Neutrophil (primary cell): Measurements from ENCODE around the gene CA9.

Experiments
- H3K27ac ChIP-seq: fragments of 200-600 bp; sonication (generic); 2 replicates; pipeline ENCODE4 v1.5.1; 2016; ENCODE audit warnings: mild to moderate bottlenecking, moderate library complexity
- H3K27me3 ChIP-seq: fragments of 200-600 bp; sonication (generic); 2 replicates; pipeline ENCODE4 v1.6.0; 2016; ENCODE audit warnings: mild to moderate bottlenecking
- H3K36me3 ChIP-seq: fragments of 200-600 bp; sonication (generic); 2 replicates; pipeline ENCODE4 v1.5.1; 2017
- H3K4me1 ChIP-seq, 2 experiments: fragments of 200-600 bp in 1 of 2; sonication (generic) in 1 of 2; 1 replicate in 1 of 2; 2 replicates in 1 of 2; pipeline versions ENCODE4 v1.5.1 to v1.6.1; 2013 to 2016; ENCODE audit warnings: low read depth in 1 of 2, low read length in 1 of 2, mild to moderate bottlenecking in 1 of 2, moderate library complexity in 1 of 2; ENCODE audit not compliant: control insufficient read depth in 1 of 2, insufficient read depth in 1 of 2
- H3K4me3 ChIP-seq, 2 experiments: fragments of 200-600 bp in 1 of 2; sonication (generic) in 1 of 2; 1 replicate in 1 of 2; 2 replicates in 1 of 2; pipeline ENCODE4 v1.5.1; 2013 to 2016; ENCODE audit warnings: low read depth in 1 of 2, low read length in 1 of 2, mild to moderate bottlenecking in 1 of 2, moderate library complexity in 1 of 2
- H3K9me3 ChIP-seq: fragments of 200-600 bp; sonication (generic); 2 replicates; pipeline ENCODE4 v1.5.1; 2016
- TF ChIP-seq, protein P1 (sequence below): fragments of 200-600 bp; sonication (generic); IDR thresholded peaks from 2 replicates; pipeline ENCODE4 v1.5.1; 2016; ENCODE audit warnings: antibody characterized with exemption

CA9 gene

DNA sequence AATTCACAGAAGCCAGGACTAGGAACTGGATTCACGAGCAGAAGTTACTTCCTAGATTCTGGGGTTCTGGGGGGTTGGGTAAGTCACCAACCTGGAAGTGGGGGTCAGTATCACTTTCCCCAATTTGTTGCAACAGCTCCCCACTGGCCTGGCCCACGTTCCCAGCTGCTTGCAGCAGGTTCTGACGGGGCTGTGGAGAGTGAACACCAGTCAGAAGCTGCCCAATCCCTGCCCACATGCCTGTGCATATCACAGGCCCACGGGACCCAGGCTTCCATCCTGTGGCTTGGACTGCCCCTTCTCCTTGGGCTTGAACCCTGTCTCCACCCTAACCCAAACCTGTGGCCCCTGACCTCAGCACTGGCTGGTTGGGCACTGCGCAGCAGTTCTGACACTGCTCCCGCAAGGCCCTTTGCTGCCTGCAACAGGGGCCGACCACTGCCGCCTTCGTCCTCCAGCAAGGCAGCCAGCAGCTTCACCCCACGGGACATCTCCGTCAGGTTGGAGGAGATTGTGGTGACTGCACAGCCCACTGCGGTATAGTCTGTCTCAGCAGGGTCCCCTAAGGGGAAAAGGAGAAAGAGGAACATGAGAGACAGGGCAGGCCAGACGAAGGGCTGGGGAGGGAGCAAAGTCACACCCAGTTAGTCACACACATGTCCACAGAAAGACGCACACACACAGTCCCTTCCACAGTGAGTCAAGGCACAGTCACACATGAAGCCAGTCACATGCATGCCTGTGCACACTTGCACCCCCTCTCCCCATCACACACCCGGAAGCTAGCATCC, 45.2 kb downstream of the CA9 start:
- Histone ChIP-seq H3K27ac (no peak overlapping the region), H3K4me1 (no peaks in the 10 kb centered on the region), H3K36me3 (peaks cover 100% of the 10 kb centered on the region), H3K9me3 (peaks cover 6% of the 10 kb centered on the region), H3K4me3 (no peak overlapping the region), H3K27me3 (no peaks in the 10 kb centered on the region)
- TF ChIP-seq, protein P1, sequence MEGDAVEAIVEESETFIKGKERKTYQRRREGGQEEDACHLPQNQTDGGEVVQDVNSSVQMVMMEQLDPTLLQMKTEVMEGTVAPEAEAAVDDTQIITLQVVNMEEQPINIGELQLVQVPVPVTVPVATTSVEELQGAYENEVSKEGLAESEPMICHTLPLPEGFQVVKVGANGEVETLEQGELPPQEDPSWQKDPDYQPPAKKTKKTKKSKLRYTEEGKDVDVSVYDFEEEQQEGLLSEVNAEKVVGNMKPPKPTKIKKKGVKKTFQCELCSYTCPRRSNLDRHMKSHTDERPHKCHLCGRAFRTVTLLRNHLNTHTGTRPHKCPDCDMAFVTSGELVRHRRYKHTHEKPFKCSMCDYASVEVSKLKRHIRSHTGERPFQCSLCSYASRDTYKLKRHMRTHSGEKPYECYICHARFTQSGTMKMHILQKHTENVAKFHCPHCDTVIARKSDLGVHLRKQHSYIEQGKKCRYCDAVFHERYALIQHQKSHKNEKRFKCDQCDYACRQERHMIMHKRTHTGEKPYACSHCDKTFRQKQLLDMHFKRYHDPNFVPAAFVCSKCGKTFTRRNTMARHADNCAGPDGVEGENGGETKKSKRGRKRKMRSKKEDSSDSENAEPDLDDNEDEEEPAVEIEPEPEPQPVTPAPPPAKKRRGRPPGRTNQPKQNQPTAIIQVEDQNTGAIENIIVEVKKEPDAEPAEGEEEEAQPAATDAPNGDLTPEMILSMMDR, result no peak

DNA sequence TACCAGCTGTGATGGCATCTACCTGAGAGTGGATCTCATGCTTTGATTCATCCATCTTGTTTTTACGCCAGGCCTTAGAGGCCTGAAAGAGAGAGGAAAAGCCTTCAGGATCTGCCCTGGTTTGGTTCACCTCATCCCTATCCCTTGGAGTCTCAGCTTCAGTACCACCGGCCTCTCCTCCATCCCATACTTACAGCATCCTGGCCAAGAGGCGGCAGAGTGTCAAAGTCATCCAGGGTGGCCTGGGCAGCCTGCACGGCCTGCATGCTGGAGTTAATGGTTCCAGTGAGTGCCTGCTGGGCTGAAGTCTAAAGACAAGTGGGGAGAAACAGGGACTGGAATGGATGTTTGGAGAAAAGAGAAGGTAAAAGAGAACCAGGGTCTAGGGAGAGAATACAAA, 45.8 kb downstream of the CA9 start:
- Histone ChIP-seq H3K4me1 (no peaks in the 10 kb centered on the region), H3K9me3 (peaks cover 6% of the 10 kb centered on the region), H3K27me3 (no peaks in the 10 kb centered on the region), H3K27ac (no peak overlapping the region), H3K4me3 (no peak overlapping the region), H3K36me3 (peaks cover 100% of the 10 kb centered on the region)
- TF ChIP-seq, protein P1, result no peak

DNA sequence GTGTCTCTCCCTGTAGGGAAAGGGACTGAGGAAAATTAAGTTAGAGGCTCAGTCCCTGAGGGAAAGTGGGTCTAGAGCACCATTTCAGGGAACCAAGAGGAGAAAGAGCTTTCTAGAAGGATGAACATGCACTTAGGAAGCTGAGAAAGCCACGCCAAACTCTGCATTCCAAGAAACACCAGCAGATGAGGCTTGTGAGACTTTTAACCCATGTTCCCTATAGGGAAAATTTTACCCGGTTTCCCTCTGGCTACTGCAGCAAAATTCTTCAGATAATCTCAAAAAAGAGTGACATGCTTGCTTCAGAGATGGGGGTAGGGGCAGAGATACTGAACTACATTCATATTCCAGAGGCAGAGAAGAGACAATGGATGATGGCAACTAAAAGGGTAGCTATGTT, 49.7 kb downstream of the CA9 start:
- Histone ChIP-seq H3K27ac (no peak overlapping the region), H3K27me3 (no peaks in the 10 kb centered on the region), H3K9me3 (no peaks in the 10 kb centered on the region), H3K4me3 (no peak overlapping the region), H3K4me1 (peaks cover 18 to 20% of the 10 kb centered on the region in 2 experiments), H3K36me3 (peaks cover 96% of the 10 kb centered on the region)
- TF ChIP-seq, protein P1, result no peak

DNA sequence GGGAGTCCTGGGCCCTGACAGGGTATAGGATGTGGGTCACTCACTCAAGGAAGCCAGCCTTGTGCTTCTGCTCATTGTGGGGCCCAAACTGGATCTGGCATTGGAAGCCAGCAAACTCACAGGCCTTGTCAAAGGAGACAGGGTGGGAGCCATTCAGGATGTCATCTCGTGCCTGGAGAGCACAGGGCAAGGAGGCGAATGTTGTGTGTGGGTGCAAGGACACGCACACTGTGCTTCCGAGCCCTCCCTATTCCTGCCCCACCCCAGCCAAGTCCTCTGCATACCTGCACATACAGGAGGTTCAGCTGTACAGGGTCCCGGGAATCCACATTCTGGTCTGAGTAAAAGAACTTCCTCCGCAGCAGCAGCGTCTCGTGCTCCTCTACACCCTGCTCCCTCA, 50.2 kb downstream of the CA9 start:
- H3K27ac ChIP-seq, result no peak overlapping the region
- H3K27me3 ChIP-seq, result no peaks in the 10 kb centered on the region
- H3K4me3 ChIP-seq, result no peak overlapping the region
- H3K4me1 ChIP-seq, result peaks cover 23 to 25% of the 10 kb centered on the region in 2 experiments
- no peaks in the 10 kb centered on the region for H3K9me3 ChIP-seq
- TF ChIP-seq, protein P1, result no peak
- H3K36me3 ChIP-seq, result peaks cover 96% of the 10 kb centered on the region

DNA sequence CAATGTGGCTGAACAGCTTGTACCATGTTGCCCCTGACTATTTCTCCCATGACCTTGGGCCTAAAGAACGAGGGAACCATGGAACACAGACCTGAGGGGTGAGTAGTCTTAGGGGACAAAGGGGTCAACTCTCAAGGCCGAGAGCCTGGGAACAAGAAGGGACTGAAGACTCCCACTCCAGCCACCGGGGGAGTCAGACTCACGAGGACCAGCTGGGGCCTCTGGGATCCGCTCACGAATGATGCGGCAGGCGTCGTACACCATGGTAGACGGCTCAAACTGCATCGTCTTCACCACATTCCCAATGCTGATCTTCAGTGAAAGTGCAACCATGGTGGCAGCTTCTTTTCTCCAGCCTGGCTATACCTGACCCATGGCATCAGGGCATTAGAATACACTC, 51.6 kb downstream of the CA9 start:
- H3K27ac ChIP-seq, result peak overlapping the region; percentile 7
- H3K36me3 ChIP-seq, result peaks cover 89% of the 10 kb centered on the region
- TF ChIP-seq, protein P1, result no peak
- peaks cover 35 to 38% of the 10 kb centered on the region in 2 experiments for H3K4me1 ChIP-seq
- no peaks in the 10 kb centered on the region for H3K27me3 ChIP-seq
- H3K9me3 ChIP-seq, result no peaks in the 10 kb centered on the region
- H3K4me3 ChIP-seq, result no peak overlapping the region
